ENCODE data around the gene RANBP3L. TPM values are rescaled to one million over a fixed set of nuclear protein-coding genes. Genes with fewer than 3 reads are reported as not detected.

Gene RANBP3L
- total RNA-seq, 2 experiments from 2014 or later: not detected

GRCh38 chr5:36253575-36253974 lies 48.1 kb downstream of the RANBP3L start:
- ChIA-PET CTCF (interaction anchor here (0.9 kb wide), 1 partner anchor 29 kb away, joined by 3 read pairs; no protein-coding TSS in a partner anchor), POLR2A (no interaction called here)

GRCh38 chr5:36252722-36253365 lies 48.9 kb downstream of the RANBP3L start:
- H3K27me3 Mint-ChIP-seq (ENCODE audit: low read depth): peaks cover 22% of the 10 kb centered on the region
- no peak for ATAC-seq
- ChIA-PET POLR2A (no interaction called here), CTCF (interaction anchor here (0.7 to 3.6 kb wide), 4 partner anchors 11 to 441 kb away, joined by 3 to 18 read pairs (median 8); partner anchors contain the start of gene NADK2)
- H3K9me3 Mint-ChIP-seq (ENCODE audit: insufficient read depth): no peaks in the 10 kb centered on the region
- no peaks in the 10 kb centered on the region for H3K4me1 Mint-ChIP-seq (ENCODE audit: low read depth)
- no peak for DNase-seq
- no peak overlapping the region for H3K4me3 Mint-ChIP-seq
- H3K36me3 Mint-ChIP-seq (ENCODE audit: low read depth): no peaks in the 10 kb centered on the region
- H3K27ac Mint-ChIP-seq: no peak overlapping the region

More at GRCh38 chr5:36253575-36253974, 48.1 kb downstream of the RANBP3L start:
- Mint-ChIP-seq H3K4me1 (ENCODE audit: low read depth) (no peaks in the 10 kb centered on the region), H3K9me3 (ENCODE audit: insufficient read depth) (no peaks in the 10 kb centered on the region), H3K36me3 (ENCODE audit: low read depth) (no peaks in the 10 kb centered on the region), H3K27ac (no peak overlapping the region), H3K27me3 (ENCODE audit: low read depth) (peaks cover 25% of the 10 kb centered on the region), H3K4me3 (no peak overlapping the region)
- no peak for DNase-seq
- no peak for ATAC-seq

GRCh38 chr5:36251218-36251617 lies 50.5 kb downstream of the RANBP3L start:
- H3K27ac Mint-ChIP-seq: no peak overlapping the region
- ChIA-PET CTCF (interaction anchor here (0.8 to 3.6 kb wide), 3 partner anchors 9 to 14 kb away, joined by 3 to 18 read pairs (median 13); partner anchors contain the start of gene NADK2), POLR2A (no interaction called here)

GRCh38 chr5:36250427-36250826 lies 51.3 kb downstream of the RANBP3L start:
- Mint-ChIP-seq H3K27ac (no peak overlapping the region), H3K4me3 (no peak overlapping the region), H3K4me1 (ENCODE audit: low read depth) (no peaks in the 10 kb centered on the region), H3K36me3 (ENCODE audit: low read depth) (no peaks in the 10 kb centered on the region), H3K27me3 (ENCODE audit: low read depth) (peaks cover 13% of the 10 kb centered on the region), H3K9me3 (ENCODE audit: insufficient read depth) (no peaks in the 10 kb centered on the region)
- CTCF ChIA-PET: interaction anchor here (0.8 to 3.6 kb wide), 4 partner anchors 8 to 171 kb away, joined by 3 to 18 read pairs (median 9); partner anchors contain the start of gene NADK2
- POLR2A ChIA-PET: no interaction called here
- DNase-seq (no peak), ATAC-seq (no peak)

More at GRCh38 chr5:36251218-36251617, 50.5 kb downstream of the RANBP3L start:
- Mint-ChIP-seq H3K27me3 (ENCODE audit: low read depth) (peaks cover 18% of the 10 kb centered on the region), H3K4me3 (no peak overlapping the region), H3K36me3 (ENCODE audit: low read depth) (no peaks in the 10 kb centered on the region), H3K9me3 (ENCODE audit: insufficient read depth) (no peaks in the 10 kb centered on the region), H3K4me1 (ENCODE audit: low read depth) (no peaks in the 10 kb centered on the region)
- DNase-seq: no peak
- ATAC-seq: no peak

DNA sequence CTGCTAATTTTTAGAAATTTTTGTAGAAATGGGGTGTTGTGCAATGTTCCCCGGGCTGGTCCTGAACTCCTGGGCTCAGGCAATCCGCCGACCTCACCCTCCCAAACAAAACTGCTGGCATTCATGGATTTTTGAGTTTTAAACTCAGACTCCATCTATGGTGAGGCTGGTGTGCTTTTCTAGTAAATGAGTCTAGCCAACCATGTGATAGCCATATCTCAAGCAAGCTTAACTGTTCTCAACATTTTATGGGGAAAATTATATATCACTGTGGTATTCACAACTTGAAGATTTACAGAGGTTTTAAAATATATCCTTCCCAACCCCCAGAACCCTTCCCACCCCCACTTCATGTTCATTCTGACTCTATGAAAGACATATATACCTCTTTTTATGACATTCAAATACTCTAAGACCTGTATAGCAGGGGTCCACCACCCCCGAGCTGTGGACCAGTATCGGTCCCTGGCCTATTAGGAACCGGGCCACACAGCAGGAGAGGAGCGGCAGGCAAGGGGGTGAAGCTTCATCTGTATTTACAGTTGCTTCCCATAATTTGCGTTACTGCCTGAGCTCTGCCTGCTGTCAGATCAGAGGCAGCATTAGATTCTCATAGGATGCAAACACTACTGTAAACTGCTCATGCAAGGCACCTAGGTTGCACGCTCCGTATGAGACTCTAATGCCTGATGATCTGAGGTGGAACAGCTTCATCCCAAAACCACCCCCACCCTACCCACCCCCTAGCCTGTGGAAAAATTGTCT lies 55.5 kb downstream of the RANBP3L start:
- ATAC-seq: no peak
- H3K9me3 Mint-ChIP-seq (ENCODE audit: insufficient read depth): no peaks in the 10 kb centered on the region
- no peak for DNase-seq
- ChIA-PET POLR2A (no interaction called here), CTCF (interaction anchor here (2.1 kb wide), 1 partner anchor 20 kb away, joined by 7 read pairs; no protein-coding TSS in a partner anchor)
- no peak overlapping the region for H3K4me3 Mint-ChIP-seq
- H3K4me1 Mint-ChIP-seq (ENCODE audit: low read depth): peaks cover 16% of the 10 kb centered on the region
- H3K36me3 Mint-ChIP-seq (ENCODE audit: low read depth): no peaks in the 10 kb centered on the region
- no peak overlapping the region for H3K27ac Mint-ChIP-seq
- H3K27me3 Mint-ChIP-seq (ENCODE audit: low read depth): no peaks in the 10 kb centered on the region

GRCh38 chr5:36244076-36244475 lies 57.6 kb downstream of the RANBP3L start:
- Mint-ChIP-seq H3K9me3 (ENCODE audit: insufficient read depth) (no peaks in the 10 kb centered on the region), H3K36me3 (ENCODE audit: low read depth) (no peaks in the 10 kb centered on the region), H3K4me3 (peak overlapping the region; percentile 30), H3K4me1 (ENCODE audit: low read depth) (peaks cover 26% of the 10 kb centered on the region), H3K27me3 (ENCODE audit: low read depth) (no peaks in the 10 kb centered on the region), H3K27ac (no peak overlapping the region)
- ChIA-PET CTCF (no interaction called here), POLR2A (interaction anchor here (0.8 kb wide), 1 partner anchor 92 kb away, joined by 4 read pairs; the partner anchor contains the start of genes LMBRD2 and SKP2)
- ATAC-seq (no peak), DNase-seq (no peak)

GRCh38 chr5:36243653-36244052 lies 58.0 kb downstream of the RANBP3L start:
- no peak for ATAC-seq
- H3K4me3 Mint-ChIP-seq: peak overlapping the region; percentile 1

GRCh38 chr5:36242534-36243485 lies 58.9 kb downstream of the RANBP3L start:
- CTCF ChIA-PET: interaction anchor here (0.7 to 3.0 kb wide), 28 partner anchors 9 to 448 kb away, joined by 3 to 18 read pairs (median 4); partner anchors contain the start of genes LMBRD2, RANBP3L and SKP2
- H3K9me3 Mint-ChIP-seq (ENCODE audit: insufficient read depth): no peaks in the 10 kb centered on the region
- H3K27me3 Mint-ChIP-seq (ENCODE audit: low read depth): no peaks in the 10 kb centered on the region
- DNase-seq: no peak
- POLR2A ChIA-PET: interaction anchor here (0.7 to 2.7 kb wide), 2 partner anchors 91 to 371 kb away, joined by 3 to 27 read pairs; partner anchors contain the start of genes LMBRD2 and SKP2
- H3K4me1 Mint-ChIP-seq (ENCODE audit: low read depth): peaks cover 29% of the 10 kb centered on the region
- H3K4me3 Mint-ChIP-seq: peak overlapping the region; percentile 76
- no peak for ATAC-seq
- no peaks in the 10 kb centered on the region for H3K36me3 Mint-ChIP-seq (ENCODE audit: low read depth)
- peak overlapping the region; percentile 84 for H3K27ac Mint-ChIP-seq

More at GRCh38 chr5:36243653-36244052, 58.0 kb downstream of the RANBP3L start:
- no peak for DNase-seq
- Mint-ChIP-seq H3K27me3 (ENCODE audit: low read depth) (no peaks in the 10 kb centered on the region), H3K9me3 (ENCODE audit: insufficient read depth) (no peaks in the 10 kb centered on the region), H3K36me3 (ENCODE audit: low read depth) (no peaks in the 10 kb centered on the region), H3K4me1 (ENCODE audit: low read depth) (peaks cover 28% of the 10 kb centered on the region), H3K27ac (no peak overlapping the region)
- ChIA-PET CTCF (interaction anchor here (0.7 to 1.6 kb wide), 3 partner anchors 16 to 117 kb away, joined by 3 to 5 read pairs (median 4); no protein-coding TSS in a partner anchor), POLR2A (interaction anchor here (0.7 to 0.8 kb wide), 2 partner anchors 92 to 371 kb away, joined by 3 to 4 read pairs; partner anchors contain the start of genes LMBRD2 and SKP2)

DNA sequence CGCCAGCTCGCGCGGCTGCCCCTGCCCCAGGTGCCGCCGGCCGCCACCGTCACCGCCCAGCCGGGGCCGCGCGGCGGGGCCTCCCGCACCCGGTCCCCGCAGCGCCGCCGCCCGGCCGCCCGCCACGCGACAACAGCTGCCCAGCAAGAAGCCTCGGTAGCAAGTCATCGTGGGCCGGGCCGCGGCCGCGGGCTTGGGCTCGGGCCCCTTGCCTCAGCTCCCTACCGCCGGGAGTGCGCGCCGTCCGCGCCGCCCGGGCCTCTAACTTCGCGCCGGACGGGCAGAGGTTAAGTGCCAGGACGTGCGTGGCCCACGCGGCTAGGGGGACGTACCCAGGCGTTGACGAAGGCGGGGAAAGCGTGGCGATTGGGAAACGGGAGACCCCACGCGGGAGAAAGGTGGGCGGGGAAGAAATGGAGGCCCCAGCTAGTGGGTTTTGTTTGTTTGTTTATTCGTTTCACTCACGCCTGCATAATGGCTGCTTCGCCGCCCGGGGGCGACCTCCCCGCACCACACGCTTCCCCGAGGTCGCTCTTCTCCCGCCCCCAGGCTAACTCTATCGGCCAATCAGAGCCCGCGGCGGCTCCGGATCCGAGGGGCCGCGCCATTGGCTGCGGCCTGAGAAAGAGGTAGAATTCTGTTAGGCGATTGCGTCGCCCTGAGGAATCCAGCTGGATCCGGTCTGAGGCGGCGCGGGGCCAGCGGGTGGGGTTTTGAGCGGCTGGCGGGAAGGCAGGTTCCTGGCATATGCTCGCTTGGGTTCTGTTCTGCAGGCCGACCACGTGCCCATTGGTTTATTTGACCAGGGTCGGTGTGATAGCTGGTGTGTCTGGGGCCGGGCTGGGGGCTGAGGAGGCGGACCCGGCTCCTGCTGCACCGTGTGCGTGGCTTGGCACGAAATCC lies 59.8 kb downstream of the RANBP3L start, which contains the start of gene NADK2:
NADK2 (minus strand) TSS at position 295 of the 903 bp plus-strand sequence; CDS start at position 168, 127 bp downstream.
- CTCF ChIA-PET: interaction anchor here (0.7 to 3.0 kb wide), 35 partner anchors 9 to 454 kb away, joined by 3 to 18 read pairs (median 4); partner anchors contain the start of genes LMBRD2, RANBP3L and SKP2
- H3K9me3 Mint-ChIP-seq (ENCODE audit: insufficient read depth): no peaks in the 10 kb centered on the region
- H3K27ac Mint-ChIP-seq: peak within 1 kb of the TSS; percentile 84
- POLR2A ChIA-PET: interaction anchor here (1.0 to 2.7 kb wide), 3 partner anchors 26 to 636 kb away, joined by 3 to 27 read pairs (median 3); partner anchors contain the start of genes LMBRD2 and SKP2
- no peaks in the 10 kb centered on the region for H3K27me3 Mint-ChIP-seq (ENCODE audit: low read depth)
- DNase-seq (peak; percentile 93), ATAC-seq (peak; percentile 90)
- peak within 1 kb of the TSS; percentile 76 for H3K4me3 Mint-ChIP-seq
- H3K36me3 Mint-ChIP-seq (ENCODE audit: low read depth): no peaks in the 10 kb centered on the region
- peaks cover 29% of the 10 kb centered on the region for H3K4me1 Mint-ChIP-seq (ENCODE audit: low read depth)
